Esophagus muscularis mucosa (tissue), 3 donors: Measurements from ENCODE around the gene MAP1A.

Experiments used
- CTCF ChIP-seq, 3 experiments: fragments of 200-600 bp in 2 of 3; fragments of 450-650 bp in 1 of 3; sonication (generic) in 2 of 3; IDR thresholded peaks; one replicate each; pipeline ENCODE4 v1.5.1; 2017 to 2019; ENCODE audit warnings: antibody characterized with exemption in 3 of 3, mild to moderate bottlenecking in 2 of 3, moderate library complexity in 1 of 3
- POLR2A ChIP-seq: fragments of 450-650 bp; IDR thresholded peaks from one replicate; pipeline ENCODE4 v1.6.1; 2017; ENCODE audit warnings: antibody characterized with exemption, moderate library complexity, mild to moderate bottlenecking, low read depth

GRCh38 chr15:43505738-43506137 is 11.7 kb upstream of the MAP1A start:
- no peak for TF ChIP-seq CTCF (IDR thresholded peaks at IDR 0.05)
- TF ChIP-seq POLR2A = no peak
